MG63 (cell line): ENCODE results near the gene CRYZL1. TPM values are rescaled to one million over a fixed set of nuclear protein-coding genes. Genes with fewer than 3 reads are reported as not detected.
A peak's percentile ranks its signal among the peaks of the same experiment; 100 is the strongest.
"Not testable (repeated sequence)": the region's sequence is repeated elsewhere in the genome, so short reads cannot be mapped to it uniquely, and the experiment has no call there.

Source experiments
- DNase-seq: peaks from one replicate; pipeline ENCODE4 v3.0.0-alpha.2; 2020
- H3K27me3 ChIP-seq: fragments of 250-450 bp; sonication (Bioruptor Pico); 2 replicates; pipeline ENCODE4 v1.5.1; 2020; ENCODE audit warnings: mild to moderate bottlenecking, moderate library complexity
- H3K36me3 ChIP-seq: fragments of 250-450 bp; sonication (Bioruptor Pico); 2 replicates; pipeline ENCODE4 v1.5.1; 2020; ENCODE audit warnings: mild to moderate bottlenecking, moderate library complexity
- H3K4me3 ChIP-seq: fragments of 250-450 bp; sonication (Bioruptor Pico); 2 replicates; pipeline ENCODE4 v1.5.1; 2020; ENCODE audit warnings: mild to moderate bottlenecking, moderate library complexity
- H3K9me3 ChIP-seq: fragments of 250-450 bp; sonication (Bioruptor Pico); 2 replicates; pipeline ENCODE4 v1.5.1; 2020; ENCODE audit warnings: mild to moderate bottlenecking, moderate library complexity
- total RNA-seq: library from RNA; depleted of rRNA; stranded (reverse); fragments of >200 nt; shearing (Covaris generic); gene quantifications from 2 replicates; pipeline ENCODE4 v1.2.3, GENCODE V29; 2014; ENCODE audit warnings: low replicate concordance

The CRYZL1 gene
- total RNA-seq, 1 experiment from 2014 or later: 7.8 TPM

- no peak for DNase-seq
- H3K9me3 ChIP-seq: no peaks in the 10 kb centered on the region
- H3K4me3 ChIP-seq: no peak overlapping the region
- H3K27me3 ChIP-seq: no peaks in the 10 kb centered on the region
- H3K36me3 ChIP-seq: no peaks in the 10 kb centered on the region
Measured at GRCh38 chr21:33645730-33646129, 4.2 kb upstream of the CRYZL1 start.

GRCh38 chr21:33644383-33645074 is 3.0 kb upstream of the CRYZL1 start:
- Histone ChIP-seq H3K4me3 (no peak overlapping the region), H3K9me3 (no peaks in the 10 kb centered on the region), H3K27me3 (no peaks in the 10 kb centered on the region), H3K36me3 (0 out of 2 replicates have a peak, but pooled peaks cover 3% of the 10 kb centered on the region)
- DNase-seq: no peak

DNA sequence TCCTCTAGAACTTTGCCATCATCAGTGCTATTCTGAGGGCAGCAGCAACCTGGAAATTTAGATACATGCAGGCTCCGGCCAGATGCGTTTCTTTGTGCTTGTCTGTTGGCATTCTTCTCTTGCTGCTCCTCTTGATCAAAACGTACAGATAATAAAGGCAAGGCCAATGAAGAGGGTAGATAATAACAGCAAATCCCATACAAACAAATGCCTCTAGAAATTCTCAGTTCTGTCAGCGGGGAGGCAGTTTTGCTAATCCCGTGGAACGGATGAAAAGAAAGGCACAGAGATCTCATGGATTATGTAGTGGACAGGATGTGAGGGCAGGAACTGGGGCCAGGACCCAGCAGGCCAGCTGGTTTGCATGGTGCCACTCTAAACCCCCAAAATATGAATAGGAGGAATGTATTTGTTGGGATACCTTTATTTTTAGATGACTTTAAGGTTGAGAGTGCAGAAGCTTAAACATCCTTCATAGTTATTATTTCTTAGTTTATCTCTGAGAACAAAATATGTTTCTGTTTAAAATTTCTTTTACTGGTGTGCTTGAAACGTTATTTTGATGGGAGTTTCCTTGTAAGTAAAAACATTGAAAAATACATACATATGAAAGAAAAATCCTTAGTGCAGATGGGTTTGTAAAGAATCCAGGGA is 2.2 kb upstream of the CRYZL1 start:
- Histone ChIP-seq H3K4me3 (peak overlapping the region; percentile 77), H3K36me3 (peaks cover 3% of the 10 kb centered on the region; the same call in 1 of the 2 replicates), H3K9me3 (no peaks in the 10 kb centered on the region), H3K27me3 (no peaks in the 10 kb centered on the region)
- DNase-seq: peak; percentile 13

GRCh38 chr21:33642896-33643657 is 1.5 kb upstream of the CRYZL1 start:
- peaks cover 3% of the 10 kb centered on the region; the same call in 1 of the 2 replicates for H3K36me3 ChIP-seq
- no peaks in the 10 kb centered on the region for H3K9me3 ChIP-seq
- peak overlapping the region; percentile 77 for H3K4me3 ChIP-seq
- H3K27me3 ChIP-seq: no peaks in the 10 kb centered on the region
- DNase-seq: peak; percentile 31

DNA sequence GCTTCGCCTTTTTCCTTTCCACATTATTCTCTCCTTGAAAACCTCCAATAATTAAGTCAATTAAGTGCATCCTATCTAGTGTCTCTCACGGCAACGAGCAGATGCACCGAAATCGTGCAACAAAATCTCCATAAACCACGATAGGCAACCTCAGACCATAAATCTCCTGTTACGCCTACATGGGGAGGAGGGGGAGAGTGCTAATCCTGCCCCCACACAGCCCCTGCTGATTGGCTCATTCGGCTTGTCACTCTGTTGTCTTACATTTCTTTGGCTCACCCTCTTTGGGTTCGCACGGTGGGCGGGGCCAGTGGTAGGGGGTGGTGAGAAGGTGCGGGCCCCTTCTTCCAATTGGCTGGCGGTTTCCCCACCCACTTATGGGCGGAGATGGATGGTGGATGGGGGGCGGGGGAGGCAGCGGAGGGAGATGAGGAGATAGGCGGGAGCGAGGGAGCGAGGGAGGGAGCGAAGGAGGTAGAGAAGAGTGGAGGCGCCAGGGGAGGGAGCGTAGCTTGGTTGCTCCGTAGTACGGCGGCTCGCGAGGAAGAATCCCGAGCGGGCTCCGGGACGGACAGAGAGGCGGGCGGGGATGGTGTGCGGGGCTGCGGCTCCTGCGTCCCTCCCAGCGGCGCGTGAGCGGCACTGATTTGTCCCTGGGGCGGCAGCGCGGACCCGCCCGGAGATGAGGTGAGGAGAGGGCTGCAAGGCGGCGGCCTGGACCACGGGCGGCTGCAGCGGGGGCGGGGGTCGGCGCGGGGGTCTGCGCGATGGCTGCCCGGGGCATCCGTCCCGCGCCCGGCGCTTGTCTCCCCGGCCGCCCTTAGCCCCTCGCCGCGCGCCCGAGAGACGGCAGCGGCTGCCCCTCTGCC is 720 bp upstream of the CRYZL1 start, which contains the start of gene ITSN1:
ITSN1 (plus strand) TSS at position 475 of the 869 bp plus-strand sequence. CDS start 76,328 bp downstream, outside the sequence.
- peak; percentile 99 for DNase-seq
- H3K27me3 ChIP-seq: no peaks in the 10 kb centered on the region
- no peaks in the 10 kb centered on the region for H3K9me3 ChIP-seq
- H3K4me3 ChIP-seq: peak within 1 kb of the TSS; percentile 77
- peaks cover 3% of the 10 kb centered on the region; the same call in 1 of the 2 replicates for H3K36me3 ChIP-seq

GRCh38 chr21:33640697-33641351 is 717 bp downstream of the CRYZL1 start:
- H3K27me3 ChIP-seq: no peaks in the 10 kb centered on the region
- DNase-seq: no peak
- H3K9me3 ChIP-seq: no peaks in the 10 kb centered on the region
- peak overlapping the region; percentile 77 for H3K4me3 ChIP-seq
- peaks cover 3% of the 10 kb centered on the region; the same call in 1 of the 2 replicates for H3K36me3 ChIP-seq

DNA sequence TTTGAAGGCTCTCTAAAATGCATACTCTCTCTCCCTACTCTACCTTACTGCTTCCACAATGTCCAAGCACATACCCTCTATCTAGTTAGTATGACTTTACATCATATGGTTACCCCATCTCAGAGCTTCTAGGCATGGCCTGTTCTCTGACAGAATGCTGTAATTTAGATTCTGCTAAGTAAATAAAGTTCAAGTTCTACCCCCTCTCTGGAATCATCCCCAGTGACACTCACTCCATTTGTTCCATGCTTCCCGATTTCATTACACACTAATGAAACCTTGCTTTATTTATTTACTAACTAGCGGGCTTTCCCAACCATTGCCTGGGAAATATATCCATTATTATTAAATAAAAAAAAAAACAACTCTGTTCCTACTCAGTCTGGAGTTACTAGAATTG is 7.3 kb downstream of the CRYZL1 start:
- Histone ChIP-seq H3K4me3 (no peak overlapping the region), H3K27me3 (no peaks in the 10 kb centered on the region), H3K9me3 (no peaks in the 10 kb centered on the region), H3K36me3 (peaks cover 15% of the 10 kb centered on the region)
- DNase-seq: no peak

GRCh38 chr21:33626151-33626550 is 15.4 kb downstream of the CRYZL1 start:
- H3K9me3 ChIP-seq, DNase-seq, H3K4me3 ChIP-seq, H3K27me3 ChIP-seq: not testable (repeated sequence)
- H3K36me3 ChIP-seq: peaks cover 28% of the 10 kb centered on the region

GRCh38 chr21:33622253-33622652 is 19.3 kb downstream of the CRYZL1 start:
- no peaks in the 10 kb centered on the region for H3K27me3 ChIP-seq
- H3K4me3 ChIP-seq: no peak overlapping the region
- H3K9me3 ChIP-seq: no peaks in the 10 kb centered on the region
- no peak for DNase-seq
- peaks cover 15% of the 10 kb centered on the region for H3K36me3 ChIP-seq

DNA sequence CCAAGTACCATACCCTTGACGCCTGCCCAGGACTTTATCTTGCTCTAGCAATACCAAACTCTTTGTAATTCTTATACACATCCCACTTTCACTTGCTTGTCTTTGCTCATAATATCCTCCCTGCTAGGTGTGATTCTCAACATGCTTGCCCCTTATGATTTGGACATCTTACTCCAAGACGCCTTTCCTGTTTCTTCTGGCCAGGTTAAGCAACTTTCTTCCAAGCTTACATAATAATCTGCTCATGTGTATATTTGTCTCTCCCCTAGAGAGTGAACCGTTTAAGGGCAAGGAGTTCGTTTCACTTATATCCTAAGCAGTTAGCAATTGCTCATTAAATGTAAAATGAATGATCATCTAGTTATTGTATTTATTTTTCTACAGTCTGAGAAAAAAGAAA is 21.8 kb downstream of the CRYZL1 start:
- Histone ChIP-seq H3K4me3 (no peak overlapping the region), H3K9me3 (no peaks in the 10 kb centered on the region), H3K27me3 (no peaks in the 10 kb centered on the region), H3K36me3 (peaks cover 17% of the 10 kb centered on the region)
- no peak for DNase-seq

DNA sequence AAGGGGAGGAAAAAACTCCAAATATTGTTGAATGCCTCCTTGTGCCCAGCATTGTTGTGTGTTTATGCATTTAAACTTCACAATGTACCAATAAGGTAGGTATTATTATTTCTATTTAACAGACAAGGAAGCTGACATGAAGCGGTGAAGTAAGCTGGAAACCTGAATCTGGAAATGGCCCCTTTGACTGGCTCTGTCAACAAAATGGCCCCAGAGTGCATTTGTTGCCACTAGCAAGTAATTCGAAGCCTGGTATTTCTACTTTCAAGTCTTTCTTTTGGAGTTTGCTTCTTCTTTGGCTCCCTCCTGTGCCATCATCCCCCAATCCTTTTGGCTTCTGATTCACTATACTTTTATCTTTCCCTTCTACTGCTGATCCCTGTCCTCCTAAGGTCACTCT is 23.1 kb downstream of the CRYZL1 start:
- H3K4me3 ChIP-seq: no peak overlapping the region
- H3K9me3 ChIP-seq: no peaks in the 10 kb centered on the region
- H3K27me3 ChIP-seq: no peaks in the 10 kb centered on the region
- no peak for DNase-seq
- peaks cover 15% of the 10 kb centered on the region for H3K36me3 ChIP-seq

DNA sequence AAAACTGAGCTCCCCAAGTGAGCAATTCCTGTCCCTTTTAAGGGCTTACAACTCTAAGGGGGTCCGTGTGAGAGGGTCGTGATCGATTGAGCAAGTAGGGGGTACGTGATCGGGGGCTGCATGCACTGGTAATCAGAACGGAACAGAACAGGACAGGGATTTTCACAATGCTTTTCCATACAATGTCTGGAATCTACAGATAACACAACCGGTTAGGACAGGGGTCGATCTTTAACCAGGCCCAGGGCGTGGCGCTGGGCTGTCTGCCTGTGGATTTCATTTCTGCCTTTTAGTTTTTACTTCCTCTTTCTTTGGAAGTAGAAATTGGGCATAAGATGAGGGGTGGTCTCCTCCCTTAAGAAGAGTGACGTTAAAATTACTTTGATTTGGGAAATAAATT is 24.0 kb downstream of the CRYZL1 start:
- H3K27me3 ChIP-seq, H3K9me3 ChIP-seq, DNase-seq, H3K4me3 ChIP-seq: not testable (repeated sequence)
- peaks cover 12% of the 10 kb centered on the region for H3K36me3 ChIP-seq

- no peaks in the 10 kb centered on the region for H3K27me3 ChIP-seq
- no peak for DNase-seq
- no peaks in the 10 kb centered on the region for H3K9me3 ChIP-seq
Measured at GRCh38 chr21:33611006-33611744, 30.4 kb downstream of the CRYZL1 start.

GRCh38 chr21:33608559-33608958 is 33.0 kb downstream of the CRYZL1 start:
- peak; percentile 23 for DNase-seq
- Histone ChIP-seq H3K4me3 (no peak overlapping the region), H3K36me3 (peaks cover 23% of the 10 kb centered on the region; the same call in 1 of the 2 replicates), H3K27me3 (no peaks in the 10 kb centered on the region), H3K9me3 (no peaks in the 10 kb centered on the region)

More at GRCh38 chr21:33611006-33611744, 30.4 kb downstream of the CRYZL1 start:
- no peak overlapping the region for H3K4me3 ChIP-seq
- H3K36me3 ChIP-seq: peaks cover 14% of the 10 kb centered on the region

- Histone ChIP-seq H3K9me3 (no peaks in the 10 kb centered on the region), H3K4me3 (no peak overlapping the region), H3K36me3 (peaks cover 41% of the 10 kb centered on the region), H3K27me3 (no peaks in the 10 kb centered on the region)
- DNase-seq: no peak
Measured at GRCh38 chr21:33598051-33598450, 43.5 kb downstream of the CRYZL1 start.
